T-cell (primary cell): ENCODE data around the gene PIWIL4. TPM values are rescaled to one million over a fixed set of nuclear protein-coding genes. Genes with fewer than 3 reads are reported as not detected.
"Not testable (repeated sequence)": the region's sequence is repeated elsewhere in the genome, so short reads cannot be mapped to it uniquely, and the experiment has no call there.

Experiments used
- ATAC-seq, 4 experiments: fragments of 200-7000 bp in 3 of 4; fragments of 150-1000 bp in 1 of 4; cut with Tn5 transposase; replicated peaks in 1 of 4; 1 replicate in 3 of 4; 2 replicates in 1 of 4; pipeline ENCODE4 v1.10.0; 2021; ENCODE audit warnings: moderate library complexity in 3 of 4, mild to moderate bottlenecking in 2 of 4, moderate number of reproducible peaks in 1 of 4
- CTCF ChIA-PET, 2 donors: fragments of 300-600 bp; sonication (Branson Sonifier 250); formaldehyde crosslinking; loops; one replicate each; lab custom pipeline; 2022; ENCODE audit warnings: antibody characterized with exemption in 2 of 2; lab: Charles Lee
- POLR2A ChIA-PET, 2 donors: fragments of 300-600 bp; sonication (Branson Sonifier 250); formaldehyde crosslinking; loops; one replicate each; lab custom pipeline; 2022; ENCODE audit warnings: antibody characterized with exemption in 2 of 2; lab: Charles Lee
- DNase-seq, 35 experiments: peaks; one replicate each; pipeline versions ENCODE4 v3.0.0 to v3.0.0-alpha.2; 2013 to 2023
- H3K27ac ChIP-seq: one replicate; pipeline ENCODE4 v1.5.1; 2013; ENCODE audit warnings: low read length
- H3K27me3 ChIP-seq, 2 experiments: replicated peaks in 1 of 2; 1 replicate in 1 of 2; 2 replicates in 1 of 2; pipeline versions ENCODE4 v1.6.1 to v1.7.0; 2013; ENCODE audit warnings: low read length in 1 of 2, mixed read lengths in 1 of 2; ENCODE audit not compliant: control insufficient read depth in 2 of 2, insufficient read depth in 2 of 2; ENCODE audit errors: extremely low read depth in 1 of 2
- H3K36me3 ChIP-seq, 2 donors: 1 replicate in 1 of 2; 2 replicates in 1 of 2; pipeline versions ENCODE4 v1.6.1 to v1.7.0; 2013; ENCODE audit warnings: low read length in 1 of 2; ENCODE audit not compliant: control insufficient read depth in 2 of 2, insufficient read depth in 1 of 2; ENCODE audit errors: extremely low read depth in 1 of 2
- H3K4me1 ChIP-seq, 2 experiments: 1 replicate in 1 of 2; 2 replicates in 1 of 2; pipeline versions ENCODE4 v1.6.1 to v1.7.0; 2013; ENCODE audit warnings: low read length in 2 of 2, mixed read lengths in 1 of 2; ENCODE audit not compliant: insufficient read depth in 2 of 2, control insufficient read depth in 1 of 2; ENCODE audit errors: extremely low read depth in 1 of 2
- H3K4me3 ChIP-seq, 2 donors: 1 replicate in 1 of 2; 2 replicates in 1 of 2; pipeline versions ENCODE4 v1.5.1 to v1.7.0; 2013; ENCODE audit warnings: mild to moderate bottlenecking in 2 of 2, low read length in 1 of 2, moderate library complexity in 1 of 2; ENCODE audit not compliant: control insufficient read depth in 1 of 2; ENCODE audit errors: extremely low read depth in 1 of 2
- H3K9me3 ChIP-seq: 2 replicates; pipeline ENCODE4 v1.7.0; 2013
- H3K27ac Mint-ChIP-seq, 2 donors: one replicate each; pipeline ENCODE4 v1.8.0; 2020 to 2021; ENCODE audit warnings: mild to moderate bottlenecking in 2 of 2, mixed read lengths in 2 of 2
- H3K27me3 Mint-ChIP-seq, 2 donors: one replicate each; pipeline ENCODE4 v1.8.0; 2021 to 2022; ENCODE audit warnings: mixed read lengths in 2 of 2
- H3K36me3 Mint-ChIP-seq: one replicate; pipeline ENCODE4 v1.8.0; 2021; ENCODE audit warnings: mixed read lengths
- H3K4me1 Mint-ChIP-seq, 3 donors: one replicate each; pipeline ENCODE4 v1.8.0; 2020 to 2022; ENCODE audit warnings: mixed read lengths in 3 of 3, mild to moderate bottlenecking in 1 of 3
- H3K4me3 Mint-ChIP-seq, 3 donors: one replicate each; pipeline ENCODE4 v1.8.0; 2020 to 2022; ENCODE audit warnings: mild to moderate bottlenecking in 3 of 3, mixed read lengths in 3 of 3, moderate library complexity in 3 of 3
- H3K9me3 Mint-ChIP-seq, 3 donors: one replicate each; pipeline ENCODE4 v1.8.0; 2020 to 2022; ENCODE audit warnings: mixed read lengths in 3 of 3
- WGBS: methylation state at CpG from one replicate; pipeline ENCODE4 v1.1.5; 2013; ENCODE audit warnings: missing lambda C conversion rate; ENCODE audit not compliant: insufficient coverage; 5-methylcytosine and 5-hydroxymethylcytosine counted together
- total RNA-seq, 35 experiments: library from RNA in 6 of 35; stranded (reverse) in 6 of 35; fragments of 120-200 nt in 1 of 35; gene quantifications; one replicate each; pipeline versions ENCODE4 v1.2.1 to v1.2.4 and lab custom pipeline; 2013 to 2026

PIWIL4 gene
- total RNA-seq, 5 donors from 2014 or later (not counting 1 experiment from before 2014, with no cell fraction given), result 0.82 to 2.7 (median 2.0) TPM

GRCh38 chr11:94563848-94564467 lies 3.2 kb upstream of the PIWIL4 start:
- Mint-ChIP-seq H3K36me3 (no peaks in the 10 kb centered on the region), H3K9me3 (no peaks in the 10 kb centered on the region), H3K4me1 (no peaks in the 10 kb centered on the region), H3K4me3 (no peak overlapping the region), H3K27ac (no peak overlapping the region), H3K27me3 (no peaks in the 10 kb centered on the region)
- ATAC-seq (no peak), DNase-seq (no peak)
- Histone ChIP-seq H3K9me3 (no peaks in the 10 kb centered on the region), H3K27ac (no peak overlapping the region), H3K36me3 (no peaks in the 10 kb centered on the region), H3K4me1 (no peaks in the 10 kb centered on the region), H3K4me3 (no peak overlapping the region), H3K27me3 (no peaks in the 10 kb centered on the region)
- CTCF ChIA-PET, result no interaction called here
- POLR2A ChIA-PET, result no interaction called here
- no CpG with 5 or more reads among the region's 8 CpGs for WGBS

- Mint-ChIP-seq H3K4me3 (no peak overlapping the region), H3K4me1 (no peaks in the 10 kb centered on the region), H3K36me3 (no peaks in the 10 kb centered on the region), H3K9me3 (no peaks in the 10 kb centered on the region), H3K27me3 (no peaks in the 10 kb centered on the region), H3K27ac (no peak overlapping the region)
- no peak overlapping the region for H3K27ac ChIP-seq
- WGBS, result 100% methylated on average over 2 of the region's 5 CpGs
- H3K4me3 ChIP-seq, result no peak overlapping the region
- no peaks in the 10 kb centered on the region for H3K9me3 ChIP-seq
- H3K27me3 ChIP-seq, result no peaks in the 10 kb centered on the region
- CTCF ChIA-PET, result no interaction called here
- H3K4me1 ChIP-seq, result no peaks in the 10 kb centered on the region
- POLR2A ChIA-PET, result no interaction called here
- DNase-seq (no peak), ATAC-seq (no peak)
- no peaks in the 10 kb centered on the region for H3K36me3 ChIP-seq
Observed at GRCh38 chr11:94568200-94568599, 1.0 kb downstream of the PIWIL4 start.

GRCh38 chr11:94568717-94569116 lies 1.5 kb downstream of the PIWIL4 start:
- H3K27ac ChIP-seq, result no peak overlapping the region
- no peak overlapping the region for H3K27ac Mint-ChIP-seq
- POLR2A ChIA-PET, result no interaction called here
- no peak for DNase-seq
- no peaks in the 10 kb centered on the region for H3K27me3 ChIP-seq
- no peaks in the 10 kb centered on the region for H3K36me3 ChIP-seq
- CTCF ChIA-PET, result no interaction called here
- no peaks in the 10 kb centered on the region for H3K27me3 Mint-ChIP-seq
- ATAC-seq, result no peak
- no peaks in the 10 kb centered on the region for H3K9me3 Mint-ChIP-seq
- no peak overlapping the region for H3K4me3 ChIP-seq
- H3K4me3 Mint-ChIP-seq, result no peak overlapping the region
- WGBS, result 92% methylated on average over 2 of the region's 4 CpGs
- H3K9me3 ChIP-seq, result no peaks in the 10 kb centered on the region
- no peaks in the 10 kb centered on the region for H3K4me1 ChIP-seq
- no peaks in the 10 kb centered on the region for H3K4me1 Mint-ChIP-seq
- H3K36me3 Mint-ChIP-seq, result no peaks in the 10 kb centered on the region

GRCh38 chr11:94572975-94573374 lies 5.8 kb downstream of the PIWIL4 start:
- H3K27me3 Mint-ChIP-seq, H3K4me3 ChIP-seq, DNase-seq, H3K27me3 ChIP-seq, H3K27ac Mint-ChIP-seq, H3K4me1 ChIP-seq, H3K27ac ChIP-seq, H3K36me3 Mint-ChIP-seq, H3K4me3 Mint-ChIP-seq, H3K4me1 Mint-ChIP-seq, CTCF ChIA-PET, POLR2A ChIA-PET, H3K9me3 ChIP-seq, ATAC-seq, H3K36me3 ChIP-seq, H3K9me3 Mint-ChIP-seq: not testable (repeated sequence)
- no CpG with 5 or more reads among the region's 2 CpGs for WGBS

- no peak overlapping the region for H3K4me3 Mint-ChIP-seq
- no peak for ATAC-seq
- ChIA-PET POLR2A (no interaction called here), CTCF (no interaction called here)
- Histone ChIP-seq H3K4me1 (no peaks in the 10 kb centered on the region), H3K27me3 (no peaks in the 10 kb centered on the region), H3K9me3 (no peaks in the 10 kb centered on the region), H3K27ac (no peak overlapping the region), H3K4me3 (no peak overlapping the region), H3K36me3 (no peaks in the 10 kb centered on the region)
- DNase-seq, result peak in 1 of 35 experiments; percentile 5
- WGBS, result 96% methylated on average over 5 of the region's 13 CpGs
- no peak overlapping the region for H3K27ac Mint-ChIP-seq
- H3K9me3 Mint-ChIP-seq, result no peaks in the 10 kb centered on the region
- no peaks in the 10 kb centered on the region for H3K4me1 Mint-ChIP-seq
- peaks cover 0 to 4% of the 10 kb centered on the region in 2 donors for H3K27me3 Mint-ChIP-seq
- peaks cover 3% of the 10 kb centered on the region for H3K36me3 Mint-ChIP-seq
Observed at GRCh38 chr11:94574193-94574961, 7.2 kb downstream of the PIWIL4 start.

- Histone ChIP-seq H3K27ac (no peak overlapping the region), H3K9me3 (no peaks in the 10 kb centered on the region), H3K36me3 (no peaks in the 10 kb centered on the region), H3K4me1 (no peaks in the 10 kb centered on the region), H3K4me3 (no peak overlapping the region), H3K27me3 (no peaks in the 10 kb centered on the region)
- CTCF ChIA-PET, result no interaction called here
- no peak for ATAC-seq
- no peak for DNase-seq
- Mint-ChIP-seq H3K27ac (no peak overlapping the region), H3K9me3 (no peaks in the 10 kb centered on the region), H3K27me3 (peaks cover 0 to 4% of the 10 kb centered on the region in 2 donors), H3K4me3 (no peak overlapping the region), H3K4me1 (no peaks in the 10 kb centered on the region), H3K36me3 (peaks cover 3% of the 10 kb centered on the region)
- POLR2A ChIA-PET, result no interaction called here
- WGBS, result no CpG with 5 or more reads among the region's 5 CpGs
Observed at GRCh38 chr11:94576306-94576705, 9.1 kb downstream of the PIWIL4 start.
